HG03064 (cell line): ENCODE results near the gene PXDN.

ENCODE experiments used
- ATAC-seq: cut with Tn5 transposase; IDR thresholded peaks from one replicate; pipeline ENCODE4 v1.9.1; 2021; ENCODE audit warnings: low read depth; ENCODE audit not compliant: unreplicated experiment

PXDN gene

GRCh38 chr2:1673160-1673944 is 71.0 kb downstream of the PXDN start:
- no peak for ATAC-seq

- no peak for ATAC-seq
Observed at GRCh38 chr2:1672738-1673137, 71.6 kb downstream of the PXDN start.

- ATAC-seq: no peak
Observed at GRCh38 chr2:1671916-1672315, 72.4 kb downstream of the PXDN start.

DNA sequence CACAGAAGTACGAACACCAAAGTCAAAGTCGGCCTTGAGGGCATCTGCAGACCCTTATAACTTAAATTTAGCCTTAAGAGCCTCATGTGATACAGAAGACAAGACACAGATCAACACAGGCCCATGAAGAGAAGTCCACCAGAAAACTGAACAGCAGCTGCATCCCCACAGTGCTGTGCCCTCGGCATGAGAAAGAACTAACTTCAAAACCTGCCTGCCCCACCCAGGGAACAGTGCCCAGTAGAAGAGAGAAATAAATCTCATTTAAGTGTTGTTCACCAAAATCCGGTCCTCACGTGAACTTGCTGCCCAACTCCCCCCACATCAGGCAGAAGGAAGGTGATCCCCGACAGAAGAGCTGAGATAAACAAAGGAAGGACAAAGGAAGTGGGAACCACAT is 73.7 kb downstream of the PXDN start:
- ATAC-seq: no peak

DNA sequence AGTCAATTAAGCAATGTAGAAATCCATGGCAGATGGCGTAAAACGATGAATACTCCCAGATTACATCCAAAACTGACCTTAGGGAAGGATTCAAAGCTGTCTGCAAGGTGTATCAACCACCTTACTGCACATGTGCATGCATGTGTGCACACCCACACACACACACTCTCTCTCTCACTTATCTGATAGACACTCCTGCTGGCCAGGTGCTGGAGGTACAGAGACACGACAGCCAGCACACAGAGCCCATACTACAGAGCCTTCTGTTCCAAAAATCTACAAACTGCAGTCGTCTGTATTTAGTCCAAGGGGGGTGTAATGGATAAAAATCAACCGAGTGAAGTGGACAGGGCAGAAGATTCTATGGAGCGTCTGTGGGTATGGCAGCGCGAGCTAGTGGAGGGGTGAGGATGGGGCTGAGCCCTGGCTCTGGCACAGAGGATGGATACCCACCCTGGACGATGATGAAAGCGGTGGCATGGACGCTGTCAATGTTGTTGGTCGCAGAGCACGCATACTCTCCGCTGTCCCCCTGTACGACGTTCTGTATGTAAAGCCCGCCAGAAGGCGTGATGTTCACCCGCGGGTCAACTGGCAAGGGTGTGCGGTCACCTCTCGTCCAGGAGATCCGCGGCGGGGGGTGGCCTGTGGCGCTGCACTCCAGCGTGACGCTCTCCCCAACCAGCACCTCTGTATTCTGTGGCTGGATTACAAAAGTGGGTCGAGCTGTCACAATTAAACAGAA is 78.4 kb downstream of the PXDN start:
- no peak for ATAC-seq

- no peak for ATAC-seq
Observed at GRCh38 chr2:1664698-1665097, 79.6 kb downstream of the PXDN start.

DNA sequence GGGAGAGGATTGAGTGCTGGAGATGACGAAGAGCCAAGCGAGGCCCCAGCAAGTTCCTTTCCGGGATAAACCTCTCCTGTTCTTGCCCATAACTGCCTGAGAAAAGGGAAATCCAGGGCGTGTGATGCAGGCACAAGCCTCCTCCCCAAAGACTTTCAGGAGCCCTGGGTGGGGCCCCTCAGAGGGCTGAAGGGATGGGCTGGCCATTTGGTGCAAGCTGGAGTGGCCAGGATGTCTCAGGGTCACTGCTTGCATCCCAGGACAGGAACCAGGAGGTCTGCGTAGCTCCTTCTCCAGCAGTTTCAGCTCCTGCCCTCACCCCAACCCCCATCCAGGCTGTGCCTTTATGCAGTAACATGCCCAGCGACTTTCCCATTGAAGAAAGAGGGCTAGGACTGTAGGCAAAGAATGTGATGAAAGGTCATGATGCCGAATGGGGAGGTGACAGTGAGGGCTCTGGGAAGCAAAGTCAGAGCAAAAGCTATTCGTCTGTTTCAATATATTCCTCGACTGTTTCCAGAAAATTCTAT is 80.2 kb downstream of the PXDN start:
- ATAC-seq: no peak

GRCh38 chr2:1663621-1664020 is 80.7 kb downstream of the PXDN start:
- ATAC-seq: no peak

- no peak for ATAC-seq
Observed at GRCh38 chr2:1662606-1663180, 81.6 kb downstream of the PXDN start.

DNA sequence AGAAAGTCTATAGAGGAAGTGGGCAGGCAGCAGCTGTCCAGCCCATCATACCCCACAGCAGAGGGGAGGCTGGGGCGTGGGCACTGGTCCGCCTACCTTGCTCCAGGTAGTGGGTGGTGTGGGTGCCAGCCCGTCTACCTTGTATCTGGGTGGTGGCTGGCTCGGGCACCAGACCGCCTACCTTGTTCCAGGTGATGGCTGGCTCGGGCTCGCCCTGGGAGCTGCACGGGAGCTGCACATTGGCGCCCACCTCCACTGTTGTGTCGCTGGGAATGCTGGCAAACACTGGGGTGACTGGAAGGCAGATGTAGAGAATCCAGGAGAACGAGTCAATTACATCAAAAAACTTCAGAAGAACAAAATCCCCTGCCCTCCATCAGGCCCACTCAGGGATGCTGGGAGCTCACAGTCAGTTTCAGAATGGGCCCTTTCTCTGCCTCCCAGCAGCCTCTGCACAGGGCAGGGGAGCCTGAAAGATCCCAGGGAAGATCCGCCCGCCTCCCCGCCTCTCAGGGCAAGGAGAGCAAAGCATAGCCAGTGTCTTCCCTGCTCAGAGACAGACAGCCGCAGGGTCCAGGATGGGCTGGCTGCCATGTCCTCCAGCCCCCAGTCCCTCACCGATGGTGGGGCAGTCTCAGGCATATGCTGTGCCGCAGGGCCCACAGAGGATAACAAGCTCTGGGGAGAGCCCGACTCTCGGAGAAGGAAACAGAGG is 82.3 kb downstream of the PXDN start:
- ATAC-seq: no peak

GRCh38 chr2:1660656-1661640 is 83.4 kb downstream of the PXDN start:
- no peak for ATAC-seq

DNA sequence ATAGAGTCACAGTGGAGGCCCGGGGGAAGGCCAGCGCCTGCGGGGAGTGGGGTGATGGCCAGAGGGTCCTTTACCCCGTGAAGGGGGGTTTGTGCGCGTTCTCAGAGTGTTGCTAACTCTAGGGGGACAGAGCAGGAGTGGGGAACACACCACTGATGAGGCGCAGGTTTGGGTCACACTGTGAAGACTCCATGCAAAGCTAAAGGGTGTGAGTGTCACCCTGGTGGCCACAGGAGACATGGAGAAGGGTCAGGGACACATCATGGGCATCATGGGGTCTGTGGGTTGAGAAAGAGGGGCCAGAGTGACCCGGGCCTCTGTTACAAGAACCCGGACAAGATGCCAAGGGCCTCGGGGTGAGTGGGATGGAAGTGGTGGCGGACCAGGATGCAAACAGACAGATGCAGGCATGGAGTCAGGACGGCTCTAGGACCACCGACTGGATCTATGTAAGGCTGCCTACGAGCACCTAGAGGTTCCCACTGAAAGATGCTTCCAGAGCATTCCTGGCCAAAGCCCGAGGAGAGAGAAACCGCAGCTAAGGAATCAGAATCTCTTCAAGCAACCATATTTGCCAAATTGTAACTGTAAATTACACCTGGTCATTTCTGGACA is 84.3 kb downstream of the PXDN start:
- ATAC-seq: no peak

GRCh38 chr2:1658394-1659151 is 85.7 kb downstream of the PXDN start:
- no peak for ATAC-seq

GRCh38 chr2:1656961-1657841 is 87.1 kb downstream of the PXDN start:
- no peak for ATAC-seq

- no peak for ATAC-seq
Observed at GRCh38 chr2:1656326-1656960, 87.9 kb downstream of the PXDN start.

GRCh38 chr2:1655461-1655860 is 88.9 kb downstream of the PXDN start:
- no peak for ATAC-seq

- no peak for ATAC-seq
Observed at GRCh38 chr2:1654696-1655374, 89.5 kb downstream of the PXDN start.
